ENCODE measurements around the gene PLEKHA7. TPM values are rescaled to one million over a fixed set of nuclear protein-coding genes. Genes with fewer than 3 reads are reported as not detected.

The PLEKHA7 gene
- total RNA-seq, 2 experiments from 2014 or later = 2.3 to 3.4 TPM

DNA sequence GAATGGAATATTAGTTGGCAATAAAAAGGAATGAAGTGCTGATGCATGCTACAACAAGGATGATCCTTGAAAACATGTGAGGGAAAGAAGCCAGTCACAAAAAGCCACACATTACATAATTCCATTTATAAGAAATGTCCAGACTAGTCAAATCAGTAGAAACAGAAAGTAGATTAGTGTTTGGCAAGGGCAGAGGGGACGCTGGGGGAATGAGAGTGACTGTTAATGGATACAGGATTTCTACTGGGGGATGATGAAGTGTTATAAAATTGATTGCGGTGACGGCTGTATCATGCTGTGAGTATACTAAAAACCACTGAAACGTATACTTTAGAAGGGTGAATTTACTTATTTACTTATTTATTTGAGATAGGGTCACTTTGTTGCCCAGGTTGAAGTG, 217.9 kb downstream of the PLEKHA7 start:
- H3K4me1 Mint-ChIP-seq = peaks cover 23% of the 10 kb centered on the region
- no peak for DNase-seq
- no peaks in the 10 kb centered on the region for H3K27me3 Mint-ChIP-seq
- H3K9me3 Mint-ChIP-seq = no peaks in the 10 kb centered on the region
- H3K27ac Mint-ChIP-seq = no peak overlapping the region
- ChIA-PET CTCF (interaction anchor here (0.7 to 2.6 kb wide), 3 partner anchors 10 to 98 kb away, joined by 3 to 10 read pairs (median 4); no protein-coding TSS in a partner anchor), POLR2A (no interaction called here)
- no peaks in the 10 kb centered on the region for H3K36me3 Mint-ChIP-seq (ENCODE audit: low read depth)
- no peak overlapping the region for H3K4me3 Mint-ChIP-seq

DNA sequence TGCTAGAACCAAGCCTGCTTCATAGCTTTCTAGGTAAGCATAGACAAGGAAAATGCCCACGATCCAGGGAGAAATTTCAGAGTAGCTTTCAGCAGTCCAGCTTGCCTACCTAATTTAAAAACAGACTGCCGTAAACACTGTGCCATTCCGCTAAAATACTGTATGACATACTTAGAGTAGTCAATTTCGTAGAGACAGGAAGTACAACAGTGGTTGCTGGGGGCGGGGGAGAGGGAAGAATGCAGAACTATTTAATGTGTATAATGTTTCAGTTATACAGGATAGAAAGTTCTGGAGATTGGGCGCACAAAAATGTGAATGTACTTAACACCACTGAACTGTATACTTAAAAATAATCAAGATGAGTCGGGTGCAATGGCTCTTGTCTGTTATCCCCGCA, 219.1 kb downstream of the PLEKHA7 start:
- POLR2A ChIA-PET = no interaction called here
- no peak for DNase-seq
- no peaks in the 10 kb centered on the region for H3K27me3 Mint-ChIP-seq
- H3K4me3 Mint-ChIP-seq = no peak overlapping the region
- H3K27ac Mint-ChIP-seq = no peak overlapping the region
- no peaks in the 10 kb centered on the region for H3K36me3 Mint-ChIP-seq (ENCODE audit: low read depth)
- CTCF ChIA-PET = no interaction called here
- peaks cover 18% of the 10 kb centered on the region for H3K4me1 Mint-ChIP-seq
- H3K9me3 Mint-ChIP-seq = no peaks in the 10 kb centered on the region

GRCh38 chr11:16794047-16794818, 220.0 kb downstream of the PLEKHA7 start:
- Mint-ChIP-seq H3K9me3 (no peaks in the 10 kb centered on the region), H3K27ac (no peak overlapping the region), H3K36me3 (ENCODE audit: low read depth) (no peaks in the 10 kb centered on the region), H3K27me3 (no peaks in the 10 kb centered on the region), H3K4me1 (peaks cover 14% of the 10 kb centered on the region), H3K4me3 (no peak overlapping the region)
- CTCF ChIA-PET = no interaction called here
- no peak for DNase-seq
- POLR2A ChIA-PET = no interaction called here

- Mint-ChIP-seq H3K9me3 (no peaks in the 10 kb centered on the region), H3K4me3 (no peak overlapping the region), H3K27me3 (no peaks in the 10 kb centered on the region), H3K27ac (no peak overlapping the region), H3K36me3 (ENCODE audit: low read depth) (no peaks in the 10 kb centered on the region), H3K4me1 (peaks cover 14% of the 10 kb centered on the region)
- ChIA-PET POLR2A (no interaction called here), CTCF (no interaction called here)
- no peak for DNase-seq
Measured at GRCh38 chr11:16793511-16793910, 220.7 kb downstream of the PLEKHA7 start.

- no peak for DNase-seq
- no peaks in the 10 kb centered on the region for H3K36me3 Mint-ChIP-seq (ENCODE audit: low read depth)
- H3K27ac Mint-ChIP-seq = no peak overlapping the region
- H3K27me3 Mint-ChIP-seq = no peaks in the 10 kb centered on the region
- H3K4me1 Mint-ChIP-seq = peaks cover 14% of the 10 kb centered on the region
- H3K4me3 Mint-ChIP-seq = no peak overlapping the region
- H3K9me3 Mint-ChIP-seq = no peaks in the 10 kb centered on the region
- ChIA-PET CTCF (interaction anchor here (1.5 kb wide), 1 partner anchor 9 kb away, joined by 6 read pairs; no protein-coding TSS in a partner anchor), POLR2A (no interaction called here)
Measured at GRCh38 chr11:16793009-16793408, 221.2 kb downstream of the PLEKHA7 start.

DNA sequence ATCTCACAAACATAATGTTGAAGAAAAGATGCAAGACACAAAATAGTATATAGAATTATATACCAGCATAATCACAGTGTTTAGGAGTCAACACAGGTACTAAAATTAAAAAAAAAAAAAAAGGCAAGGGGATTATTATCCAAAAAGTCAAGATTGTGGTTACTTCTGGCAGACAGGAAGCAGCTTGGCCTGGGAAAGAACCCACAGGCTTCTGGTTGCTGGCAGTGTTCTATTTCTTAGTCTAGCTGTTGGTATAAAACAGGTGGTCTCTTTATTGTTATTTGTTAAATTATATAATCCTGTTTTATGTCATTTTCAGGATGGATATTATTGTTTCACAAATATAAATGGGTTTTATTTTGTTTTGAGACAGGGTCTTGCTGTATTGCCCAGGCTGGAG, 221.8 kb downstream of the PLEKHA7 start:
- Mint-ChIP-seq H3K27ac (no peak overlapping the region), H3K4me1 (peaks cover 14% of the 10 kb centered on the region), H3K27me3 (no peaks in the 10 kb centered on the region), H3K9me3 (no peaks in the 10 kb centered on the region), H3K4me3 (no peak overlapping the region), H3K36me3 (ENCODE audit: low read depth) (no peaks in the 10 kb centered on the region)
- ChIA-PET CTCF (interaction anchor here (1.5 kb wide), 1 partner anchor 8 kb away, joined by 6 read pairs; no protein-coding TSS in a partner anchor), POLR2A (no interaction called here)
- no peak for DNase-seq

- Mint-ChIP-seq H3K4me3 (no peak overlapping the region), H3K27ac (no peak overlapping the region), H3K27me3 (no peaks in the 10 kb centered on the region), H3K9me3 (no peaks in the 10 kb centered on the region), H3K4me1 (peaks cover 14% of the 10 kb centered on the region), H3K36me3 (ENCODE audit: low read depth) (no peaks in the 10 kb centered on the region)
- DNase-seq = no peak
- CTCF ChIA-PET = interaction anchor here (1.5 kb wide), 1 partner anchor 7 kb away, joined by 6 read pairs; no protein-coding TSS in a partner anchor
- POLR2A ChIA-PET = no interaction called here
Measured at GRCh38 chr11:16791191-16791961, 222.8 kb downstream of the PLEKHA7 start.

- H3K27ac Mint-ChIP-seq = no peak overlapping the region
Measured at GRCh38 chr11:16790486-16791190, 223.6 kb downstream of the PLEKHA7 start.

GRCh38 chr11:16789560-16790485, 224.4 kb downstream of the PLEKHA7 start:
- Mint-ChIP-seq H3K4me3 (no peak overlapping the region), H3K9me3 (no peaks in the 10 kb centered on the region), H3K36me3 (ENCODE audit: low read depth) (no peaks in the 10 kb centered on the region), H3K27ac (no peak overlapping the region), H3K4me1 (peaks cover 9% of the 10 kb centered on the region), H3K27me3 (no peaks in the 10 kb centered on the region)
- no peak for DNase-seq
- ChIA-PET POLR2A (no interaction called here), CTCF (interaction anchor here (1.1 to 1.2 kb wide), 2 partner anchors 12 kb away, joined by 3 to 4 read pairs; no protein-coding TSS in a partner anchor)

More at GRCh38 chr11:16790486-16791190, 223.6 kb downstream of the PLEKHA7 start:
- no peaks in the 10 kb centered on the region for H3K36me3 Mint-ChIP-seq (ENCODE audit: low read depth)
- H3K4me1 Mint-ChIP-seq = peaks cover 14% of the 10 kb centered on the region
- H3K4me3 Mint-ChIP-seq = no peak overlapping the region
- DNase-seq = no peak
- CTCF ChIA-PET = interaction anchor here (1.2 kb wide), 1 partner anchor 11 kb away, joined by 4 read pairs; no protein-coding TSS in a partner anchor
- H3K9me3 Mint-ChIP-seq = no peaks in the 10 kb centered on the region
- no peaks in the 10 kb centered on the region for H3K27me3 Mint-ChIP-seq
- POLR2A ChIA-PET = no interaction called here

GRCh38 chr11:16789063-16789420, 225.2 kb downstream of the PLEKHA7 start:
- Mint-ChIP-seq H3K4me1 (peaks cover 8% of the 10 kb centered on the region), H3K27me3 (no peaks in the 10 kb centered on the region), H3K27ac (no peak overlapping the region), H3K9me3 (no peaks in the 10 kb centered on the region), H3K36me3 (ENCODE audit: low read depth) (no peaks in the 10 kb centered on the region), H3K4me3 (no peak overlapping the region)
- no peak for DNase-seq
- ChIA-PET POLR2A (no interaction called here), CTCF (interaction anchor here (1.1 to 1.2 kb wide), 2 partner anchors 11 to 13 kb away, joined by 3 to 4 read pairs; no protein-coding TSS in a partner anchor)

DNA sequence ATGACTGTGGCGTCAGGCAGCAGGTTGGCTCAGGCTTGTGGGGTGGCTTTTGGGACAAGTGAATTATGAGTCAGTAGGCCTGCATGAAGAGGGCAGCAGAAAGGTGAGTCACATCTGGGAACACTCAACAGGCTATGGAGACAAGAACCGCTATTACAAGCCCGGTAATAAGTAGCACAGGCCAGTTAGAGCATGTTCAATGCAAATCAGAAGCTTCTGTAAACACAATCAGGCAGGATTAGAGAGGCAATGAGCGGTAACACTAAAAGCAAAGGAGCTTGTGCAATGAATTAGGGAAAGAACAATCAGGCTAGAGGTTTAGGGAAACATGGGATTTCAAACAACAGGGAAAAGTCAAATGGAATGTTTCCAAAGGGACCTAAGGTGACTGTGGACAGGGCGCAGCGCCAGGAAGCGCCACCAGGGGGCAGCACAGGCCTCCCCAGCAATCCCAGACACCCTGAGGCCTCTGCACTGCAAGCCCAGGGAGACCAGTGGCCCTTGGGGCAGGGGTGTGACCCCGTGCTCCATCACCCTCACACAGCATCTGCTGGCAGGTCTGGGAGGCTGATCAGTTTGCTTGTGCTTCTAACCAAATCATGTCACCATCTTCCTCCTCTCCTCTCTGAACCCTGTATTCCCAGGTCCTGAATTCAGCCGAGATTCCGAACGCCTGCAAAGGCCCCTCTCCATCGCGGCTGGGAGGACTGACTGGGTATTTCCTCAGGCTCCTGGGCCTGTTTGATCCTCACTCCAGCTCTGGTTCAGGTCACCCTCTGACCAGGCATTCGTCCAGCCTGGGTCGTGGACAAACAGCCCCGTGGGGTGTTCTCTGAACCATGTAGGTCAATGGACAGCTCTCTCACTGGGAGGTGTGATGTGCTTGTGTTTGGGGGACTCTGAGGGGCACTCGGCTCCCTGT, 225.8 kb downstream of the PLEKHA7 start:
- DNase-seq = peak; percentile 58
- CTCF ChIA-PET = interaction anchor here (0.6 to 1.6 kb wide), 4 partner anchors 9 to 275 kb away, joined by 3 to 7 read pairs (median 6); no protein-coding TSS in a partner anchor
- Mint-ChIP-seq H3K27ac (no peak overlapping the region), H3K27me3 (no peaks in the 10 kb centered on the region), H3K9me3 (no peaks in the 10 kb centered on the region), H3K36me3 (ENCODE audit: low read depth) (no peaks in the 10 kb centered on the region), H3K4me3 (no peak overlapping the region), H3K4me1 (peaks cover 8% of the 10 kb centered on the region)
- POLR2A ChIA-PET = no interaction called here
